Right lobe of liver (tissue), 6 donors: ENCODE measurements around the gene PRSS56. TPM values are rescaled to one million over a fixed set of nuclear protein-coding genes. Genes with fewer than 3 reads are reported as not detected.

Experiments used
- ATAC-seq, 4 donors: fragments of 200-7000 bp; cut with Tn5 transposase; one replicate each; pipeline ENCODE4 v1.9.1; 2020; ENCODE audit warnings: mild to moderate bottlenecking in 4 of 4, moderate library complexity in 4 of 4
- DNase-seq, 3 donors: peaks; one replicate each; pipeline ENCODE4 v3.0.0-alpha.2; 2020
- H3K27ac ChIP-seq, 3 donors: fragments of 200-600 bp; one replicate each; pipeline ENCODE4 v1.8.0; 2022
- H3K27me3 ChIP-seq, 2 donors: fragments of 200-600 bp; one replicate each; pipeline ENCODE4 v1.8.0; 2022
- H3K36me3 ChIP-seq, 4 donors: fragments of 200-600 bp; sonication (generic) in 1 of 4; one replicate each; pipeline versions ENCODE4 v1.5.1 to v1.8.0; 2017 to 2022; ENCODE audit warnings: control low read depth in 1 of 4
- H3K4me1 ChIP-seq, 4 donors: fragments of 200-600 bp; sonication (generic) in 1 of 4; one replicate each; pipeline versions ENCODE4 v1.5.1 to v1.8.0; 2017 to 2022; ENCODE audit warnings: control low read depth in 1 of 4
- H3K4me3 ChIP-seq, 3 donors: fragments of 200-600 bp; one replicate each; pipeline ENCODE4 v1.8.0; 2022
- H3K9me3 ChIP-seq, 4 donors: fragments of 200-600 bp; sonication (generic) in 1 of 4; one replicate each; pipeline versions ENCODE4 v1.5.1 to v1.8.0; 2017 to 2022; ENCODE audit warnings: control low read depth in 1 of 4
- POLR2A ChIP-seq: fragments of 450-650 bp; IDR thresholded peaks from one replicate; pipeline ENCODE4 v1.6.1; 2017; ENCODE audit warnings: antibody characterized with exemption, mild to moderate bottlenecking
- WGBS: methylation state at CpG from one replicate; pipeline ENCODE4 v1.1.6; 2018; ENCODE audit warnings: low coverage, low lambda C conversion rate; ENCODE audit not compliant: insufficient coverage; ENCODE audit errors: missing lambda C conversion rate; 5-methylcytosine and 5-hydroxymethylcytosine counted together
- intact Hi-C, 2 donors: fragments of 100-400 bp; cut with DNase I; formaldehyde crosslinking; loops; one replicate each; pipeline versions ENCODE4 v1.11.2 to v1.14.1; 2022
- total RNA-seq, 6 experiments: library from RNA; depleted of rRNA in 2 of 6; stranded (reverse); fragments of >200 nt in 2 of 6; fragmentation: NEBNext Ultra II Directional in 3 of 6; extraction: Animal tissue kit (Norgen Biotek cat#: 25700) in 3 of 6; gene quantifications; one replicate each; pipeline versions ENCODE4 v1.1.0 to v1.2.4, GENCODE V29; 2016 to 2023
- TF ChIP-seq, protein P1 (sequence below), 4 donors: fragments of 200-600 bp in 3 of 4; fragments of 450-650 bp in 1 of 4; IDR thresholded peaks; one replicate each; pipeline versions ENCODE4 v1.5.1 to v1.8.0; 2016 to 2022; ENCODE audit warnings: antibody characterized with exemption in 4 of 4, mild to moderate bottlenecking in 2 of 4
- donor health status: DM: no; HTN: yes; CAD: no.
- donor health status: DM: no; HTN: no; CAD: no.
- donor health status: DM: no; HTN: no; CAD: no.
- donor health status: DM: no; HTN: yes; CAD: no.
- donor health status: DM: no; HTN: yes; CAD: no.

Gene PRSS56
- total RNA-seq, 6 experiments from 2014 or later = 0.19 TPM; not detected in 5

DNA sequence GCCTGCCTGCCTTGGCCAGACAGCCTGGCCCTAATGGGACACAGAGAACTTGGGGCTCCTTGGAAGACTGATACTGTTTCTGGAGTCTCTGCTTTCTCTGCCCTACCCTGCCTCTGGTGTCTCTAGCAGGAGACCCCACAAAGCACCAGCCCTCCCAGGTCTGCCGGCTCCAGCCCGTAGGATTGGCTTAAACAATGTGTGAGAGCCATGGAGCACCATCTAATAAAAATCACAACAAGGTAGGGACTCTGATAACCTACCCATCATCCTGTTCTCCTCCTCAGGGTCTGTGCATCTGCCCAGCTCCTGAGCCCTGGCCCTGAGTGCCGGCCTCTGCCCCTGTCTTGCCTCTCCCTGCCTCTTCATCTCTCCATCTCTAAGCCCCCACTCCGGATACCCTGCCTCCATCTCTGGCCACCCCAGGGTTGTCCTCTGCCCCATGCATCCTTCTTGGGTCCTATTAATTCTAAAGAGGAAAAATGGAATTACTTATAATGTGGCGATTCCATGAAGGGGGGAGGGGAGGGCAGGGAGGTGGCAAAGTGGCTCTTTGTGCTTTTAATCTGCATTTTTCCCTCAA lies 31.4 kb upstream of the PRSS56 start:
- peaks cover 0 to 16% of the 10 kb centered on the region in 2 donors for H3K27me3 ChIP-seq
- intact Hi-C loops = no loop called here

DNA sequence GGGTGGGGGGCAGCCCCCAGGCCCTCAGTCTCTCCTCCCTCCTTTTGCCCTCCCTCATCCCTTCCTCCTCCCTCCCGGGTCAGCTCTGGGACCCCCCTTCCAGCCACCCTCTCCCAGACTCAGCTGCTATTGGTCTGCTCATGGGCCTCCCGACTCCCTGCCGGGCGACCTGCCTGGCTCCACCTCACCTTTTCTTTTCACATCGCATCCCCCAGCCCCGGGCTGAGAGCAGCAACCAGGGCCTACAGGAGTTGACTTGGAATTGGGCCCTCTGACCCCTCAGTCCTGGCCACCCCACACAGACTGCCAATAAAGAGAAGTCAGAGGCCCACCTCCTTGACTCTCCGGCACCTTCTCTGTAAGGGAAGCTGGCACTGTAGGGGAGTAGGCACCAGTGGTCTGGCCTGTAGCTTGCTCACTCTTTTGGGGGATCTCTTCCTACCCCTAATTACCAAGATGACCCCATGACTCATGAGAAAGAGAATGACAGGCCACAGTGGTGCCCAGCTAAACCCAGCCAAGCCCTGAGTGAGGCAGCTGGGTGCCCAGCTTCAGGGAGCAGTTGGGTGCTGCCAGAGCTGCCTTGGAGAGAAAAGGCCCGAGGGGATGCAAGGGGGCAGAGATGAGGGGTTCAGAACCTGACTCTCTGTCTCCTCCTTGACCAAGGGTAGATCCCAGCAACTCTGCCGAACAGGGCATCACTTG lies 30.5 kb upstream of the PRSS56 start:
- peak in 2 of 3 donors; percentile 5 to 46 for DNase-seq
- no peak overlapping the region for H3K27ac ChIP-seq
- 47% methylated on average over 6 of the region's 9 CpGs for WGBS
- peaks cover 0 to 16% of the 10 kb centered on the region in 2 donors for H3K27me3 ChIP-seq
- H3K4me1 ChIP-seq = peaks cover 0 to 8% (median 0%) of the 10 kb centered on the region in 4 donors
- no peak for TF ChIP-seq POLR2A
- TF ChIP-seq, protein P1, sequence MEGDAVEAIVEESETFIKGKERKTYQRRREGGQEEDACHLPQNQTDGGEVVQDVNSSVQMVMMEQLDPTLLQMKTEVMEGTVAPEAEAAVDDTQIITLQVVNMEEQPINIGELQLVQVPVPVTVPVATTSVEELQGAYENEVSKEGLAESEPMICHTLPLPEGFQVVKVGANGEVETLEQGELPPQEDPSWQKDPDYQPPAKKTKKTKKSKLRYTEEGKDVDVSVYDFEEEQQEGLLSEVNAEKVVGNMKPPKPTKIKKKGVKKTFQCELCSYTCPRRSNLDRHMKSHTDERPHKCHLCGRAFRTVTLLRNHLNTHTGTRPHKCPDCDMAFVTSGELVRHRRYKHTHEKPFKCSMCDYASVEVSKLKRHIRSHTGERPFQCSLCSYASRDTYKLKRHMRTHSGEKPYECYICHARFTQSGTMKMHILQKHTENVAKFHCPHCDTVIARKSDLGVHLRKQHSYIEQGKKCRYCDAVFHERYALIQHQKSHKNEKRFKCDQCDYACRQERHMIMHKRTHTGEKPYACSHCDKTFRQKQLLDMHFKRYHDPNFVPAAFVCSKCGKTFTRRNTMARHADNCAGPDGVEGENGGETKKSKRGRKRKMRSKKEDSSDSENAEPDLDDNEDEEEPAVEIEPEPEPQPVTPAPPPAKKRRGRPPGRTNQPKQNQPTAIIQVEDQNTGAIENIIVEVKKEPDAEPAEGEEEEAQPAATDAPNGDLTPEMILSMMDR (IDR thresholded peaks at IDR 0.05) = no peak
- intact Hi-C loops = no loop called here
- no peaks in the 10 kb centered on the region for H3K36me3 ChIP-seq
- no peaks in the 10 kb centered on the region for H3K9me3 ChIP-seq
- no peak for ATAC-seq
- no peak overlapping the region for H3K4me3 ChIP-seq

More for the DNA sequence above, 31.4 kb upstream of the PRSS56 start:
- H3K36me3 ChIP-seq = no peaks in the 10 kb centered on the region
- WGBS = 88% methylated on average over 5 of the region's 5 CpGs
- no peak overlapping the region for H3K4me3 ChIP-seq
- peak in 2 of 3 donors; percentile 3 to 11 for DNase-seq
- H3K27ac ChIP-seq = no peak overlapping the region
- H3K9me3 ChIP-seq = no peaks in the 10 kb centered on the region
- no peak for ATAC-seq
- TF ChIP-seq POLR2A = no peak
- TF ChIP-seq, protein P1 (IDR thresholded peaks at IDR 0.05) = no peak
- H3K4me1 ChIP-seq = peaks cover 0 to 8% (median 0%) of the 10 kb centered on the region in 4 donors

DNA sequence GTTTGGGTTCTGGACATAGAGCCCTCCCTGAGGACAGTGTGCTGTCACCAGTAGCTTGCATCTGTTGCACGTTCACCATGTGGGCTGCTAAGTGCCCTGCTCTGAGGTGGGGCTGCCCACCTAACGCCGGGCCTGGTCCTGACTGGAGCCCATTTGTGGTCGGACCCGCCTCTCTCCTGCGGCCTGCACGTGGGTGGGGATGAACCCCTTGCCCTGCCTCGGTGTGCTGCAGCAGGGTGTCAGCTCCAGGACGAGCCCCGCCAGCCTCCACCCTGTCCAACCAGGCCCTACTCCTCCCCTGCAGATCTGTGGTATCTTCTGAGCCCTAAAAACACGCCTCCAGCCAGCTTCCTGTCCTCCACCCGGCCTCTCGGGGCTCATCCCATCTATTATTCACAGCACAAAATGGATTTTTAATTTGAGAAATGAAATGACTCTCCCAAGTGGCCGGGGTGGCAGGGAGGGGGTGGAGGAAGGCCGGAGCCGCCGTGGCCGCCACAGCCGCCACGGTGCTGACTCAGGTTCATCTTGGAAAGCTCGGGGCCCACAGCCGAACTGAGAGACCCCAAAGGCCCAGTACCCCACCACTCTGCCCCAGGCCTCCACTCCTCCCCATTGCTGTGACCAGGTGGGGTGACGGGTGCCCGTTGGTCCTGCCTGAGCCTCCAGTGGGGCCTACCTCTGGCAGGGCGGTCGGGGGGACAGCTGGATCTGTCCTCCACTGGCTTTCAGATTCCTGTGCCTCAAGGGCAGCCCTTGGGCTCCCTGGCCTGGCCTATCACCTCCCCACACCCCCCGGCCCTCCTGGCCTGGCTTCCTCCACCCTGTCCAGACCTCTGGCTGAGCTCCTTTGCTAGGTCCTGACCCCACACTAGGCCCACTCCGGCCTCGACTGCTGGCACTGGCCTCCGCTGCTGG lies 29.7 kb upstream of the PRSS56 start:
- intact Hi-C loops = no loop called here
- Histone ChIP-seq H3K36me3 (no peaks in the 10 kb centered on the region), H3K27me3 (peaks cover 0 to 12% of the 10 kb centered on the region in 2 donors), H3K4me3 (no peak overlapping the region), H3K27ac (no peak overlapping the region), H3K9me3 (no peaks in the 10 kb centered on the region), H3K4me1 (peaks cover 0 to 8% (median 0%) of the 10 kb centered on the region in 4 donors)
- DNase-seq (peak in 2 of 3 donors; percentile 15 to 54), ATAC-seq (no peak)
- 86% methylated on average over 7 of the region's 30 CpGs for WGBS
- no peak for TF ChIP-seq POLR2A
- TF ChIP-seq, protein P1 (IDR thresholded peaks at IDR 0.05) = no peak

DNA sequence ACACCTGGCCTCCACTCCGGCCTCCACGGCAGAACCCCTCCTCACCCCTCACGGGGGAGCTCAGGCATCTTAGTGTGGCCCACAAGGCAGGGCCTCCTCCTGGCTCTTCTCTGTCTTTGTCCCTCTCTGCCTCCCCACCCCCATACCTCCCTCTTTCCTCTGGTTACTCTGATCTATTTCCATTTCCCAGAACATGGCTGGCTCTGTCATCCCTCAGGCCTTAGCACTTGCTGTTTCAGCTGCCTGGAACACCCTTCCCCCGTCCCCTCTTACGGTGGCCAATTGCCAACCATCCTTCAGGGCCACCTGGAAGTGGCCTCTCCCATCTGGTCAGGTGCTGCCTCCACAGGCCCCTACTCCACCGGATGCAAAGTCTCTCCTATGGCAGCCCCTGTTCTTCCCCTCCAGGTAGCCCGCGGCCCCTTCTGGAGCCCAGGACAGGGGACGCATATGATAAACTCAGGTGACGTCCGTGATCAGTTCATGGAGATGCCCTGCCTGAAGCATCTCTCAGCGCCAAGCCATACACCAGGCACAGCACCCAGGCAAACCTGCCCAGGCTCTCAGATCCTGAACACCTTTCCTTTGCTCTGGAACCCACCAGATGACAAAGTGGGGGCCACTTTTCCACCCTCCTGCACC lies 28.9 kb upstream of the PRSS56 start:
- Histone ChIP-seq H3K27ac (no peak overlapping the region), H3K9me3 (no peaks in the 10 kb centered on the region), H3K36me3 (no peaks in the 10 kb centered on the region), H3K27me3 (peaks cover 0 to 8% of the 10 kb centered on the region in 2 donors), H3K4me3 (no peak overlapping the region), H3K4me1 (peaks cover 0 to 8% (median 0%) of the 10 kb centered on the region in 4 donors)
- intact Hi-C loops = no loop called here
- no peak for TF ChIP-seq POLR2A
- TF ChIP-seq, protein P1 (IDR thresholded peaks at IDR 0.05) = no peak
- ATAC-seq = no peak
- peak in 2 of 3 donors; percentile 3 to 21 for DNase-seq
- 79% methylated on average over 9 of the region's 12 CpGs for WGBS
